GM18870 (cell line): ENCODE measurements around the gene CAMK2G.

Source experiments
- ATAC-seq: cut with Tn5 transposase; IDR thresholded peaks from one replicate; pipeline ENCODE4 v1.9.1; 2021; ENCODE audit warnings: moderate library complexity; ENCODE audit not compliant: unreplicated experiment

Gene CAMK2G

GRCh38 chr10:73865459-73866442 lies 8.6 kb downstream of the CAMK2G start:
- no peak for ATAC-seq

GRCh38 chr10:73865107-73865458 lies 9.3 kb downstream of the CAMK2G start:
- no peak for ATAC-seq

DNA sequence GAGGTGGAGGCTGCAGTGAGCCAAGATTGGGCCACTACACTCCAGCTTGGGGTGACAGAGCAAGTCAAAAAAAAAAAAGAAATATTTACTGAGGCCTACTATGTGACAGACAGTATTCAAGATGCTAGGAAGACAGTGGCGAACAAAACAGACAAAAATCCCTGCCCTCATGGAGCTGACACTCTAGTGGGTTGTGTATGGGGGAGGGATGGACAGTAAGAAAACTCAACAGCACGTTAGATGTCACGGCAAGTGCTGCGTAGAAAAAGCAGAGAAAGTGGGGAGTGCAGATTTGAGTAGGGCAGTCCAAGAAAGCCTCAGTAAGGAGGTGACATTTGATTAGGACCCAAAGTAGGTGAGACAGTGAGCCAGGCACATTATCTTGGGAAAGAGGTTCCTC lies 10.1 kb downstream of the CAMK2G start:
- ATAC-seq, result no peak

DNA sequence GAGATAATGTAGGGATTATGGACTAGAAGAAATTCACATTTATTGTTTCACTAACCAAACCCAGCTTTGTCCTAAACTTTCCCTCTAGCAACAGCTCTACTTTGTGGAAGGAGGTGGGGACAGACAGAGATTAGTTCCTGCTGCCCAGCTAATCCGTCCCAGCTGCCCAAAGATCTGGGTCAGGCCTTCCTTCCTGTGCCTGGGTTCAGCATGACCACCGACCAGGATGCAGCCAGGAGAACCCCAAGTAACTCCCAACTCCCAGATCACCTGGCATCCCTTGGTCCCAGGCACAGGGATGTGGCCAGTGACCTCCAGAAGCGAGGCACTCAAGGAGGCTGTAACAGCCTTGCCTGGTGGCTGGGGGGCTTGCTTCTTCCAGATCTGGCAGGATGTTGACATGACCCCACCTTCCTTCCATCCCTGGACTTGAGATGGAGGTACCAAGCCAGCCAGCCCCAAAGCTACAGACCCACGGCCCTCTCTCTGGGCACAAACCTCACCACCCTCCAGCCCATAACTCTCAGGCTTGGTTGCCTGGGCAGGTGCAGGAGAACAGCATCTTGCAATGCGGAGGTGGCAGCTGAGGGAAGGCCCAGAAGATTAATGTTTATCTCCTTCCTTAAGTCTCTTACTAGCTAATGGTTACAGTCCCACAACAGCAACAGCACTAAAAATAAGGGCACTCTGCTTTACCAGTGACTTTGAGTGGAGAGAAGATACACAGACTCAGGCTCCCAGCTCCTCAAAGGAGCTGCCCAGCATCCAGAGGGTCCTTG lies 11.1 kb downstream of the CAMK2G start:
- no peak for ATAC-seq

DNA sequence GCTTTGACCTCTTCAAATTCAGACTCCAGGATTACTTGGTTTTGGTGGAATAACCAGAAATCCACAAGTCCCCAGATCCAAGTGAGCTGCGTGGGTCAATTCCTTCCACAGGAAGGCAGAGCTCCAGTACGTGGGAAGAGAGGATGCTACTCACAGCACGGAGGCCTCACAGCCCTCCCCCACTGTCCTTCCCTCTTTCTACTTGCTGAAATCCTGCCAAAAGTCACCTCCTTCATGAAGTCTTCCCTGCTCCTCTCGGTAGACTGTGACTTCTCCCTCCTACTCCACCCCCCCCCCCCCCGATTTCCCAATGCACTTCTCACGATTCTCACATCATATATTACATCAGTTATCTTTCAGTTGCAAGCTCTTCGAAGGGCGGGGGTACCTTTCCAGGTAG lies 12.3 kb downstream of the CAMK2G start:
- ATAC-seq, result no peak

GRCh38 chr10:73859784-73860491 lies 14.4 kb downstream of the CAMK2G start:
- no peak for ATAC-seq

GRCh38 chr10:73859428-73859783 lies 14.9 kb downstream of the CAMK2G start:
- ATAC-seq, result no peak

DNA sequence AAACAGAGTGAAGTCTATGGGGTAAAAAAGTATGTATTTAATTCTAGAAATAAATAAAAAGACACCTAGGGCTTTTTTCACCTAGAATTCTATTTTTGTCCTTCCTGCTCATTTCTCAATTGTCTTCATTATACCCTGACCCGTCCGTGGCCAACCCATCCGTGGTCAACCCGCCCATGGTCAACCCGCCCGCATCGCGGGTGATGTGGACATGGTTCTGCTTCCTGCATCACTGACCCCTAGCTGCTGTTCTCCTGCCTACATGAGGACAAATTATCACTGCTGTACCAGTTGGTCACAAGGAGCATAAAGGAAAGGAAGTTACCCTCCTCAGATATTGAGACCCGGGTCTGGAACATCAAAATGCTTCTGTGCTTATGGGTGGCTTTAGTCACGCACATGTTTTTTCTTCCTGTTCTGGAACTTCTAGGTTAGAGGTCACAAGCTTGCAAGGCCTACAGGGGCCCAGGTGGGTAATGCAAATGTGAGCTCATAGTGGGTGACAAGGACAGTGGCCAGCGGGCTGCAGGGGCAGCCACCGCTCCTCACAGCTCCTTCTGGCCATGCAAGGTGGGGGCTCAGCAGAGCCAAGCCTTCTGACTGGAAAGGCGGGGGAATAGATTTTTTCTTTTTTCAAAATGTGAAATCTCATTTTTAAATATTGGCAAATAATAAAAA lies 15.5 kb downstream of the CAMK2G start:
- ATAC-seq, result no peak

DNA sequence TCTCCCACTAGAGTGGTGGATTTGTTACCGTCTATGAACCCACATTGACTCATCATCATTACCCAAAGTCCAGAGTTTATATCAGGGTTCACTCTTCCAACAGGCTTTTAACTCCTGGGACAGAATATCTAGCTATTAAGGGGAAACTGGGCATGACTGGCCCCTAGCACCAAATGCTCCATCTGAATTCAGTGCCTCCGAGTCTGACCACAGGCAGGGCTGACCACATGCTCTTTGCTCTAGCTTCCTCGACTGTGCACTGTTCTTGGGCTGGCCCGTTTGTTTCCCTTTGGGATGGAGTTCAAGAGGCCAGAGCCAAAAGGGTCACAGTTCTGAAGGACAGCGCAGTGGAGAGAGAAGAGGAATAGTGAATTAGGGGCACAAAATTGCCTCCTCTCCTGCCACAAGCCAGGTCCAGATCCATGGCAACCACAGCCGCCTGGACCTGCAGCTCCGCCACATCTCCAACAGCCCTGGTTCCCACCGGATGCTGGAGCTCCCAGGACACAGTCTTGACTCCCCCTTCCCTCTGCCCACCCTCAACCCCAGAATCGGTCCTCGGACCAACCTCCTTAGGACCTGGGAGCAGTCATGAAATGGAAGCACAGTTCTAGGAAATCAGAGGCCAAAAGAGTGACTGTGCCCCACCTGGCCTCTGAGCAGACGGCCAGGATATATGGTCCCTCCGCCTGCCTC lies 16.2 kb downstream of the CAMK2G start:
- ATAC-seq, result no peak

GRCh38 chr10:73857446-73857845 lies 16.9 kb downstream of the CAMK2G start:
- no peak for ATAC-seq

GRCh38 chr10:73856261-73856660 lies 18.1 kb downstream of the CAMK2G start:
- ATAC-seq, result no peak

GRCh38 chr10:73855413-73855812 lies 18.9 kb downstream of the CAMK2G start:
- ATAC-seq, result no peak

DNA sequence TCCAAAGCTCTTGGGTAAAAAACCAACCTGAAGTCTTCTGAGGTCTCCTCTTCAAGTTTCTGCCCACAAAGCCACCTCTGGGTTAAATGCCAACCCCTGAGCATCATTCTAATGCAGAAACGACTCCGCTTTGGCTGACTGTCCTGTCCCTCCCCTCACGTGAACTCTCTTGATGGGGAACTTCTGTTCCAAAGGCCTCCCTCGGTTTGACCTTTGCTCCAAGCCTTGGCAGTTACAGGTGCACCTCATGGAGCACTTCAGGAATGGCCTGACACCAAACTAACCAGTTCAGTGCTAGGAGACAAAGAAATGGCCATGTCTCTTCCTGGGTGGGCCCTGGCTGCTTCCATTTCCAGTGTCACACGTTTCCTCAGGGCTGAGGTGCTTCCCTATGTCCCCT lies 20.0 kb downstream of the CAMK2G start:
- ATAC-seq, result no peak

DNA sequence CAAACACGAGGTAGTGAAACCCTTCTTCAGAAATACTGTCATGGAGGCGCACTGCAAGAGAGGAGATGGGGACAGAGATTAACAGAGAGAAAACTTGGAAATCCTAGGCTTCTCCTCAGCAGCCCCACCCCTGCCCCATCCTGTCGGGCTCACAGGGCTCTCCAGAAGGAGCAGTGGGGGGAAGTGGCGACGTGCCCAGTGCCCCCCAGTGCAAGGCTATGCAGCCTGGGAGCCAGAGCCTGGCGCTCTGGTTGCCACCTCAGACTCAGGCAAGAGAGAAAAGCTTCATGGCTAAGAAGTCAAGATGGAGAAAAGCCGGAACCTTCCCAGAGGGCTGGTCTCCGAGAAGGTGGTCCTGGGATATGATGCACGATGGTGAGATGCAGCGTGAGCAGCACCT lies 21.2 kb downstream of the CAMK2G start:
- ATAC-seq, result no peak

DNA sequence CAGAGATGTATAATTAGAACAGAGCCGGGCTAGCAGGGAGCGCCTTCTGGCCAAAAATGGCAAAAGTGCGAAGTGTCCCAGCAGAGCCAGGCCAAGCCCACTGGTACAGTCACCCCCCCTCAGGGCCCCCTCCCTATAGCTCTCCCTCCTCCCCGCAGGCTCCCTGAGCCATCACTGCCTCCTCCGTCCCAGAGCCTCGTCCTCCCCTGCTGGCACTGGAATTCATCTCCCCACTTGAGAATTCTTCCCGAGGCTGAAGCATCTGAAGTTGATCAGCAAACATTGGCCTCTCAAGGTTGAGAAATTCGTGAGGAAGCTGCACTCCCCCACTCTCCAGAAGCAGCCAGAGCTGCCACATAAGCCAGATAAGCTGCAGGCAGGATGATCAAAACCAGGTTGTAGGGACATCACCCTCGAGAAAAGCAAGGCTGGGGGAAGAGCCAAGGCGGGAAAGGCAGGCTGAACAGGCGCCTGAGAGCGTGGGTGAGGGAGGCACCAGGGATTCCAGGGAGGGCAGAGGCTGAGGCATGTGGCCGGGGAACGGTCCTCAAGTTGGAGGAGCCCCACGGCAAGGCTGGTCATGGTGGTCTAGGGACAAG lies 23.4 kb downstream of the CAMK2G start:
- ATAC-seq, result no peak

DNA sequence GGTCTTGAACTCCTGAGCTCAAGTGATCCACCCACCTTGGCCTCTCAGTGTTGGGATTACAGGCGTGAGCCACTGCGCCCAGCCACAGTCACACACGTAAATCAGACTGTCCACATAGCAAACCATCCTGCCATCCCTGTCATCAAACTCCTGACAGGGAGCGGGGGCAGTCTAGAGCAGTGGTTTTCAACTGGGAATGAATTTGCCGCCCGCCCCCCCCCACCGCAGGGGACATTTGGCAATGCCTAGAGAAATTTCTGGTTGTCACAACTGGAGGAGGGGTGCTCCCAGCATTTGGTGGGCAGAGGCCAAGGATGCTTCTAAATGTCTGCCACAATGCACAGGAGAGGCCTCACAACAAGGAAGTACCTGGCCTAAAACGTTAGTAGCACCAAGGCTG lies 24.1 kb downstream of the CAMK2G start:
- ATAC-seq, result no peak

DNA sequence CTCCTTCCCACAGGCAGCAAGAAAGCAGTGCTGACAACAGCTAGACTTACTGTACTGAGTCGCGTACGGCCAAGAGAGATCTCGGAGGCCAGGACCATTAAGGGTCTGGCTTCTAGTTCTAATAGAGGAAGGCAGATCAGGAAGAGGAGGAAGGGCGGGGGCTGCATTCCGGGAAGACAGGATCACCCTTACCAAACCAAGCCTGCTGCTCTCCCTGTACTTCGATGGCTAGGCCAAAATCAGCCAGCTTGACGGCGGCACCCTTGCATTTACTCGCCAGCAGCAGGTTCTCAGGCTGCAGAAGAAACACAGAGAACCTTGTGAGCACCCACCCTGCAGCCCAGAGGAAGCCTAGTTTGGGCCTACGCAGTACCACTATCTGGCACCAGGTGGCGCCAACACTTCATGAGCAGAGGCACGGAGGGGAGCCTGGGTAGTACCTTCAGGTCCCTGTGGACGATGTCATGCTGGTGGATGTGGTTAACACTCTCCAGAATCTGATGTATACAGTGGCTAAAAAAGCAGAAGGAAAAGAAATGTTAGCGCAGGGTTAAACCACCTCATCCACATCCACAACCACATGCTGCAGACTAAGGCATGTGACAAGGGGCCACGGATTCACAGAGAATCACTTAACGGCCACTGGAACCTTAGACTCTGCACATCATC lies 25.4 kb downstream of the CAMK2G start:
- ATAC-seq, result peak; percentile 69

DNA sequence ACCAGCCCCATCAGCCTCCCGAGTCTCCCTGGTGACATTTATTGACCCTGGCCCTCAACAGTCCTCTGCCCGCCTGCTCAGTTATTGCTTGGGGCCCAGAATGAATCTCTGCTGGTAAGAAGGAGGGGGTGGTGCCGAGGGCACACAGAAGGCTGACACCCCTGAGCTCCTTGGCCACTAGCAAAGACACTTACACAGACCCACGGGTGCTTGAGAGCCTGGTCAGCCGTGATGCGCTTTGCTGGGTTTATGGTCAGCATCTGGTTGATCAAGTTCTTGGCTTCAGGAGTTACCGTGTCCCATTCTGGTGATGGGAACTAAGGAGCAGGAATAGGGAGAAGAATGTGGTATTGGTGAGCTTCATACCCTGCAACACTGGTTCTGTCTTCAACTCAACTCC lies 27.3 kb downstream of the CAMK2G start:
- ATAC-seq, result no peak

GRCh38 chr10:73843261-73843660 lies 31.1 kb downstream of the CAMK2G start:
- no peak for ATAC-seq
